GM18519 (cell line): ENCODE measurements around the gene SLC34A2.
"Not testable (repeated sequence)": the region's sequence is repeated elsewhere in the genome, so short reads cannot be mapped to it uniquely, and the experiment has no call there.

Source experiments
- ATAC-seq: cut with Tn5 transposase; IDR thresholded peaks from one replicate; pipeline ENCODE4 v1.9.1; 2021; ENCODE audit warnings: mild to moderate bottlenecking, moderate library complexity; ENCODE audit not compliant: unreplicated experiment, low FRiP score

Gene SLC34A2, protein sequence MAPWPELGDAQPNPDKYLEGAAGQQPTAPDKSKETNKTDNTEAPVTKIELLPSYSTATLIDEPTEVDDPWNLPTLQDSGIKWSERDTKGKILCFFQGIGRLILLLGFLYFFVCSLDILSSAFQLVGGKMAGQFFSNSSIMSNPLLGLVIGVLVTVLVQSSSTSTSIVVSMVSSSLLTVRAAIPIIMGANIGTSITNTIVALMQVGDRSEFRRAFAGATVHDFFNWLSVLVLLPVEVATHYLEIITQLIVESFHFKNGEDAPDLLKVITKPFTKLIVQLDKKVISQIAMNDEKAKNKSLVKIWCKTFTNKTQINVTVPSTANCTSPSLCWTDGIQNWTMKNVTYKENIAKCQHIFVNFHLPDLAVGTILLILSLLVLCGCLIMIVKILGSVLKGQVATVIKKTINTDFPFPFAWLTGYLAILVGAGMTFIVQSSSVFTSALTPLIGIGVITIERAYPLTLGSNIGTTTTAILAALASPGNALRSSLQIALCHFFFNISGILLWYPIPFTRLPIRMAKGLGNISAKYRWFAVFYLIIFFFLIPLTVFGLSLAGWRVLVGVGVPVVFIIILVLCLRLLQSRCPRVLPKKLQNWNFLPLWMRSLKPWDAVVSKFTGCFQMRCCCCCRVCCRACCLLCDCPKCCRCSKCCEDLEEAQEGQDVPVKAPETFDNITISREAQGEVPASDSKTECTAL

DNA sequence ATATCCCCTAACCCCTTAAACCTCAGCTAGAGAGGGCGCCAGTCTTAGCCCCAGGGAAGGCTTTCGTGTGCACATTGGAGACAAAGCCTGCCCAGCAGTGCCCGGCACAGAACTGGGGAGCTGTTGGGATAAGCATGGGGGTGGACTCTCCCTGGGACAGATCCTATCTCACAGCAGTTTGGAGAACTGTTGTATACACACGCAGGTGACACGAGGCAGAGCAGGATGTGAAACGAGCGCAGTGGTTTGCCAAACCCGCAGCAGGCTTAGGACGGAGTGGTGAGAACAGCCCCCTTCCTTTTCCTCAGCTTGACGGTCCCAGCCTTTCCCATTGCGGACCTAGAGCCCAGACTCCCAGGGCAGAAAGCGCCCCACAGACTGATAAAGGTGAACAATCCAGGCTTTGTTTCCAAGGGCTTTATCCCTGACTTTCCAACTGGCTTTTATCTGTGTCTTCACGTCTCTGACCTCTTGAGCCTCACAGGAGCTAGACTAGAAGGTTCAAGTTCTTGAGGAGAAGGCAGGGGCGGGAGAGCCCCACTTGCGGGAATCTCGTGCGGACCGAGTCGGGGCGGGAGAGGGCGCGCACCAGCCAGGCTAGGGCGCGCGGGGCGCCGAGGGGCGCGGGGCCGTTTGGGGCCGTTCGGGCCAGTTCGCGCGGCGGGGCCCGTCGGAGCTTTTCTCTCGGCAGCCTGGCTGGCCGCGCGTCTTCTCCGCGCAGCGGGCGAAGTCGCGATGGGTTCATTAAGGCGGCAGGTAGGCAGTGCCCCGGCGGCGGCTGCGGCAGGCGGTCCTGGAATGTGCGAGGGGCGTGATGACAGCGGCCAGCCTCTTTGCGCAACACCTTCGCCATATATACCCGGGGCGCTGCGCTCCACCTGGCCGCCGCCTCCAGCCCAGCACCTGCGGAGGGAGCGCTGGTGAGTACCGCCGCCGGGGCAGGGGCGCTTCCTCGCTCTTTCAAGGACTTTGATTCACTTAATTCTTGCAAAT, at the start of gene SLC34A2:
TSS of gene SLC34A2 (plus strand) at position 881 of the 993 bp plus-strand sequence. CDS start 6,650 bp downstream, outside the sequence.
- ATAC-seq = no peak

DNA sequence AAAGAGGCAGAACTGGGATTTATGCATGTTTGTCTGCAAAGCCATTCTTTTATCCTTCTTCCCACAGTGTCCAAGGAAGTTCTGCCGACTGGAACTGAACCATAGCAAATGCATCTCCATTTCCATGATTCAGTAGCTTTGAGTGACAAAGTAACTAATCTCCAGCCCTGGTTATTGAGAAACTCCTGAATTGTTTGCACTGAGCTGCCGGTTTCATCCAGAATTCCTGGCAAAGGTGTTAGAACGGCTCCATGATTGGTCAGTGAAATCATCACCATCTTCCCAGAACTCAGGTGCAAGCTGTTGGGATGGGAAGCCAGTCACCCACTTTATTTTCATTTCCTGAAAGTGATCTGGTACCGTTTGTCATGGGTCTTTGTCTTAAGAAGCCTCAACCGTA, 47.0 kb upstream of the SLC34A2 start:
- ATAC-seq = no peak

DNA sequence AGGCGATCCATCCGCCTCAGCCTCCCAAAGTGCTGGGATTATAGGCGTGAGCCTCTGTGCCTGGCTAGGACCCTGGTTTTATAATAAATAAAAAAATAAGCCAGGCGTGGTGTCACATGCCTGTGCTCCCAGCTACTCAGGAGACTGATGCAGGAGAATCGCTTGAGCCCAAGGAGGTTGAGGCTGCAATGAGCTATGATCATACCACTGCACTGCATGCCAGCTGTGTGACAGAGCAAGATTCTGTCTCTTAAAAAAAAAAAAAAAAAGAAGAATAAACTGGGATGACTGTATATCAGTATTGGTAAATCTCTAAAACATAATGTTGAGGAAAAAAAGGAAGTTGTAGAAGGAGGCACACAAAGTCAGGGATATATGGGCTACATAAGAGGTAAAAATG, 45.7 kb upstream of the SLC34A2 start:
- no peak for ATAC-seq

DNA sequence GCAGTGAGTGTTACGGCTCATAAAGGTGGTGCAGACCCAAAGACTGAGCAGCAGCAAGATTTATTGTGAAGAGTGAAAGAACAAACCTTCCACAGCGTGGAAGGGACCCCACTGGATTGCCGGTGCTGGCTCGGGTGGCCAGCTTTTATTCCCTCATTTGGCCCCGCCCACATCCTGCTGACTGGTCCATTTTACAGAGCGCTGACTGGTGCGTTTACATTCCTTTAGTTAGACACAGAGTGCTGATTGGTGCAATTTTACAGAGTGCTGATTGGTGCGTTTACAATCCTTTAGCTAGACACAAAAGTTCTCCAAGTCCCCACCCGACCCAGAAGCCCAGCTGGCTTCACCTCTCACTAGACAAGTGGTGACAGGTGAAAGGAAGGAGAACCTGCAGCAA, 42.0 kb upstream of the SLC34A2 start:
- ATAC-seq = not testable (repeated sequence)

DNA sequence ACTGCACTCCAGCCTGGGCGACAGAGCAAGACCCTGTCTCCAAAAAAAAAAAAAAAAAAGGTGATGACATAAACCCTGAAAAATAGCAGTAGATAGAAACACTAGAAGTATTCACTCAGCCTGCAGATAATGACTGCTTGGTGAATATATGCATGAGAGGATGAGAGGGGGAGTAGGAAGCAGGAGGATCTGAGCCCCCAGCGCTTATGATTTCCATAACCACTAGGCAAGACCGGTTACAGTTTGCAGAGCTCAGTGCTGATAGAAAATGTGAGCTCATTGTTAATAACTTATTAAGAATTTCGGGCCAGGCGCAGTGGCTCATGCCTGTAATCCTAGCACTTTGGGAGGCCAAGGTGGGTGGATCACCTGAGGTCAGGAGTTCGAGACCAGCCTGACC, 40.8 kb upstream of the SLC34A2 start:
- ATAC-seq = no peak

DNA sequence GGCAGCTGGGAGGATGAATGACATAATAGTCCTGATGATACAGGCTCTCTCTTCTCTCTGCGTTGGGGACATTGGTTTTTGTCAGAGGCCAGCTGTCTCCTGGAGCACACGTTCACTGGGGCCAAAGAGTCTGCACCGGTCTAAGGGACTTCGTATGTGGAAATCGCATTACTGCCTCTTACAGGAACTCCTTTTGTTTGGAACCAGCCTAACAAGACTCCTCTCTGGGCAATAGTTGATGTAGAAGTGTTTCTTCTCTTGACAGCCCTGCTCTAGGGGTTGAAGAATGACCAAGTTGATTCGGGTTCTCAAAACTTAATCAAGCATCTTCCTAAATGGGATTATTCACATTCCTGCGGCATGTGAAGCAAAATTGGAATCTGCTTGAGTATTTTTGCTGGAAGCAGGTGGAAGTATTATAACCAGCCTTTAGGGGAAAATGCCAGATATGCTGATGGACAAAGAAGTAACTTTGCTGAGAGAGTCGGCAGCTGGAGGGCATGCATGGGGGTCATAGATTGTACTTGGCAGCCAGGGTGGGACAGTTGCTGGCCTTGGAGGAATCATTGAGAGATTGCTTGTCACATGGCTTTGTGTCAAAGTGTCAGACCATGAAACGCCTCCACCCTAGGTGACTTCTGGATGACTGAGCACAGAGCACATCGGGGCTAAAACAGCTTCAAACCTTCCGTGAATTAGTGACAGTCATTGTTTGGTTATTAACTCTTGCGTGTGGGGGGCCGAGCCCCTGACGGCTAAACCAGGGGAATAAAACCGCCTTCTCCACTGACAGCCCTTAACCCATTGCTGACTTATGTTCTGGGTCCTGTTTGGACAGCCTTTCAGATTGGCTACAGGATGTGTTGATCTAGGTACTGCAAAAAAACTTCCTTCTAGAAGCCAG, 34.4 kb upstream of the SLC34A2 start:
- no peak for ATAC-seq

DNA sequence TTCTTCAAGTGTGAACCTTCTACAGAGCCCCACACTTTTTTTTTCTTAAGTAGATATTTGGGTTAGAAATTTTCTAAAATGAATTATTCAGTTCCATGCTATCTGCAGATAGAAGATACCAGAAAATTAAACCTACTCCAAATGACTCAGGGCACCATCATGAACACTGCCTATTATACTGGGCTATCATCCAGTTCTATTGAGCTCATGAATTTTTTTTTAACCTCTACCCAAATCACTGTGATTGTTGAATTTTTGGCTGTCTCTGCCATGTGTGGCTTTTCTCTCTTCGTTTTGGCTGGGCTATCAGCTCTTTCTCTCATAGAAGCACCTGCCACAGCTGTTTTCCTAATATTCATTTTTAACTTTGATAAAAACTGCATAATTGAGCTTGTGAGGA, 31.0 kb upstream of the SLC34A2 start:
- no peak for ATAC-seq

DNA sequence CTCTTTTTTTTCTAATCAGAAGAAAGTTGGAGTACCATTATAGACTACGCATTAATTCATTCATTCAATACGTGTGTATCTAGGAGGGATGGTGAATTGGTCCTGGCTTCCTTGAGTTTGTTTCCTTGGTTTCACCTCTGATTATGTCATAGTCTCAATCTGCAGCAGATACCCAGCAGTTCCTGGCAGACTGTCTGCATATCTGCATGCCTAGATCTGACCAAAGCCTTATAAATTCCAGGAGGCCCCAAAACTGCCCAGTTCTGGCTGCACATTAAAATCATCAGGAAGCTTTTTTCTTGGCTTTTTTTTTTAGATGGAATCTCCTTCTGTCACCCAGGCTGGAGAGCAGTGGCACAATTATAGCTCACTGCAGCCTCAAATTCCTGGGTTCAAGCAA, 27.2 kb upstream of the SLC34A2 start:
- no peak for ATAC-seq

DNA sequence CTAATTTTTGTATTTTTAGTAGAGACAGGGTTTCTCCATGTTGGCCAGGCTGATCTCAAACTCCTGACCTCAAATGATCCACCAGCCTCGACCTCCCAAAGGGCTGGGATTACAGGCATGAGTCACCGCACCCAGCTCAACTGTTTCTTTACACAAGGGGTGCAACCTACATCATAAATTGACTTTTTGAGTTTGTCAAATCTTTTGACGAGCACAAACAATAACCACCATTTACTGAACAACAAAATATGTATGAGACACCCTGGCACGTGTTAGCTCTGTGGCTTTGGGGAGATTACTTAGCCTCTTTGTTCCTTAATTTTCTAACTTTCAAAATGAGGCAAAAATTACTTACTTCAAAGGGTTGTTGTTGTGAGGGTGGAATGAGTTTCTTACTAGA, 23.5 kb upstream of the SLC34A2 start:
- ATAC-seq = no peak

DNA sequence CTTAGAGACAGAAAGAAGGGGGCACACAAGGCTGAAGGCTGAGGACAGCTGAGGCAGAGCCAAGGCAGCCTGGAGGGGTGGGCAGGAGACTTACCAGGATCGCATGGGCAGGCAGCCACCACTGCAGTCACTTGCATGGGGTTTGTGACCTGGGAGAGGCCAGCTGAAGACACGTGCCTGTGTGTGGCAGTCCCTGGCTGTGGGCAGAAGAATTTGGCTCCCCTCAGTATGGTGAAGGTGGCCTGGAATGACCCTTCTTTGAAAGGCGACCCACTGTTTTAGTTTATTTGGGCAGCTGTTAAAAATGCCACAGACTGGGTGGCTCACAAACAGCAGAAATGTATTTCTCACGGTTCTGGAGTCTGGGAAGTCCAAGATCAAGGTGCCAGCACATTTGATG, 22.1 kb upstream of the SLC34A2 start:
- ATAC-seq = no peak

DNA sequence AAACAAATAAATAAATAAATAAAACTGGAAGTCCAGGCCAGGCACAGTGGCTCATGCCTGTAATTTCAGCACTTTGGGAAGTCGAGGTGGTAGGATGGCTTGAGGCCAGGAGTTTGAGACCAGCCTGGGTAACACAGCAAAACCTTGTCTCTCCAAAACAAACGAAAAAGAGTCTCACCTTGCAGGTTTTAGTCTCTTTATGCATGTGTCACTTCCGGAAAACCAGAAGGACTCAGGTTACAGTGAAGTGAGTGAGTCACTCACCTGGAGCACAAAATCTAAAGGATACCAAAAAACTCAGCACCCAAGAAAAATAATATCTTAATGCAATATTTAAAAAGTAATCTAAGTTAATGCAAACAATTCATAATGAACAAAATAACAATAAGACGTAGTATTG, 20.1 kb upstream of the SLC34A2 start:
- no peak for ATAC-seq

DNA sequence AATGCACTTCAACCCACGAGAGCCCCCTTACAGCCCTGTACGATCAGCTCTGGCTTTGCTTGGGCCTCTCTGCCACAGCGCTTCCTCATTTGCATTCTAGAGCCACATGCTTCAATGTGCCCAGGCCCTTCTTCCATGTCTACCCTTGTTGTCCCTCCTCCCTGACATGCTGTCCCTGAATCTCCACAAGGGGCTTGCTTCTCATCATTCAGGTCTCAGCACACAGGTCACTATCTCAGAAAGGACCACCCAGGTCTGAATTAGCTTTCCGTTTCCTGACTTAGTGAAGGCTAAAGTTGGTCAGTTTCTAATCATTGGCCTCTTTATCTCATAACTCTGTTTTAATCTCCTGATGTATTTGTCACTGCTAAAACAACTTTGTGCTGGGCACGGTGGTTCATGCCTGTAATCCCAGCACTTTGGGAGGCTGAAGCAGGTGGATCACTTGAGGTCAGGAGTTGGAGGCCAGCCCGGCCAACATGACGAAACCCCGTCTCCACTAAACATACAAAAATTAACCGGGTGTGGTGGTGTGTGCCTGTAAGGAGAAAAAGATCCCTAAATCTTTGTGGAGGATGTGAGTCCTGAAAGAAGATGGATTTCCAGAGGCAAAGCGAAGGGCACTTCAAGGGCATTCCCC, 17.9 kb upstream of the SLC34A2 start:
- no peak for ATAC-seq

DNA sequence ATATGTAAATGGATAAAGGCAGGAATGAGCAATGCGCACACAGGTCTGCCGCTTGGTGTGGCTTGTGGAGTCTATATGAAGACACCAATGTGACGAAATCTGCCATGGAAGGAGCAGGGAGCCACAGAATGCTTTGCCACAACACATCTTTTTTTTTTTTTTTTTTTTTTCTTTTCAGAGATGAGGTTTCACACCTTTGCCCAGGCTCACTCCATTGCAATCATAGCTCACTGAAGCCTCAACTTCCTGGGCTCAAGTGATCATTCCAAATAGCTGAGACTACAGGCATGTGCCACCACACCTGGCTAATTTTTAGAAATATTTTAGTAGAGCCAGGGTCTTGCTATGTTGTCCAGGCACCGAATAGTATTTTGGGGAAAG, 17.4 kb upstream of the SLC34A2 start:
- ATAC-seq = no peak

DNA sequence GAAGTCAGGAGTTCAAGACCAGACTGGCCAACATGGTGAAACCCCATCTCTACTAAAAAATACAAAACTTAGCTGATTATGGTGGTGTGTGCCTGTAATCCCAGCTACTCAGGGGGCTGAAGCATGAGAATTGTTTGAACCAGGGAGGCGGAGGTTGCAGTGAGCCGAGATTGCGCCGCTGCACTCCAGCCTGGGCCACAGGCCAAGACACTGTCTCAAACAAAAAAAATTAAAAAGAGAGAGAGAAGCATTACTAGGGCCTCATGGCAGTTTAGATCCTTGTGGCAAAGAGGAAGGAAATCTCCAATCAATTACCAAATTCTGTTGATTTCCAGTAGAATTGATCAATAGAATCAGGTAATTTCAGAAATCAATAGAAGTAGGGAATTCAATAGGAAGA, 16.8 kb upstream of the SLC34A2 start:
- no peak for ATAC-seq

DNA sequence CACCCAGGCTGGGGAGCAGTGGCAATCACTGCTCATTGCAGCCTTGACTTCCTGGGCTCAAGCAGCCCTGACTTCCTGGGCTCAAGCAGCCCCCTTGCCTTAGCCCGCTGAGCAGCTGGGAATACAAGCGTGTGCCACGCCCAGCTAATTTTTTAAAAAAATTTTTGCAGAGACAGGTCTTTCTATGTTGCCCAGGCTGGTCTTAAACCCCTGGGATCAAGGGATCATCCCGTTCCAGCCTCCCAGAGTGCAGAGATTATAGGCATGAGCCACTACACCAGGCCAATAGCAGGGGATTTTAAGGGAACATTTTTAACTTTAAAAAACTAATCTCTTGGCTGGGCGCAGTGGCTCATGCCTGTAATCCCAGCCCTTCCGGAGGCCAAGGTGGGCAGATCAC, 5.3 kb upstream of the SLC34A2 start:
- no peak for ATAC-seq

DNA sequence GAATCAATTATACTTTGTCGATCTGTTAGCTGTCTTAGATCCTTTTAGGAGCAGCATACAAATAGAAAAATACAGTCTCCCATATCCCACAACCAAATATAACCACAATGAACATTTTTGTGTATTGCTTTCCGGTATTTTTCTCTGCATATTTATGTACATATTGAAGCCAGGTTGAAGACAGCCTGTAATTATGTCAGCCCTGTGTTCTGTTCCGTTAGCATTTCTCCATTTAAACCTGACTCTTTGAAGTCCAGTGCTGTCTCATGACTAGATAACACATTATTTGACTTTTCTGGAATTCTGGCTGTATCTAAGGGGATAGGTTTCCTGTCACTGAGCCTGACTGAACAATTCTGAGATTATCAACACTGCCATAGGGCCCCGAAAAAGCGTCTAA, 4.0 kb upstream of the SLC34A2 start:
- no peak for ATAC-seq

DNA sequence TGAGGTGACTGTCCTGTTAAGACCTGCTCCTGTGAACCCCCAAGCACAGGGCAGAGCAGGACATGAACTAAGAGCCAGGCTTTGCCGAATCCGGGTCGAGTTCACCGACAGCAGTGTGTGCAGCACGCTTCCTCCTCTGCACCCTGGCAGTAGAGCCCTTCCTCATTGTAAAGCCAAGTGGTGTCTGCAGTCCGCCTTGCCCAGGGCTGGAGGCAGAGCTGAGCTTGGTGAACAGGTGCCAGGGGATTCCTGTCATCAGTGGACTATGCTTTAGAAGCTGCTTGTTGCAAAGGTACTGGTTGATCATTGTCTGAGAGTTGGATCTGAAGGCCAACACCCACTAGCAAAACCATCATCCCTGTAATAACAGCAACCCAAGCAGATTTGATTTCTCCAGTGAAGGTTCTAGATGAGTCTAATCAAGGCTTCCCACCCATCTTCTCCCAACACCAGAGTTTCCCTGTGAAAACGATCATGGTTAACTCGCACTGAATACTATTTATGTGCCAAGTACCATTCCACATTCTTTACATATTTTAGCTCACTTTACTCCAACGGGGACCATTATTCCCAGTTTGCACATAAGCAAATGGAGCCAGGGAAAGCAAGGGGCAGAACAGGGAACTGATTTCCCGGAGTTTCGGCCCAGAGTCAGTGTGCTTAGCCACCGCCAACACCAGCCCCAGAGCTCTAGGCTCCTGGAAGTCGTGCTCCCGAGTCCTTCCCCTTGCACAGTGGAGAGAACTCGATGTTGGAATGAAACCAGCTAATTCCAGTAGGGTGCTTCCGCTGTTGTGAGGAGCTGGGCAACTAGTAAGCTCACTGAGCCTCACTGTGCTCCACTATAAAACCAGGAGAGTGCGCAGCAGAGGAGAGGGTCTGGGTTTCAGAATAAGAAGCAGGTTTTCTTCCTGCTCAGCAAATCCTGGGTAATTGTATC, 1.4 kb upstream of the SLC34A2 start:
- no peak for ATAC-seq

DNA sequence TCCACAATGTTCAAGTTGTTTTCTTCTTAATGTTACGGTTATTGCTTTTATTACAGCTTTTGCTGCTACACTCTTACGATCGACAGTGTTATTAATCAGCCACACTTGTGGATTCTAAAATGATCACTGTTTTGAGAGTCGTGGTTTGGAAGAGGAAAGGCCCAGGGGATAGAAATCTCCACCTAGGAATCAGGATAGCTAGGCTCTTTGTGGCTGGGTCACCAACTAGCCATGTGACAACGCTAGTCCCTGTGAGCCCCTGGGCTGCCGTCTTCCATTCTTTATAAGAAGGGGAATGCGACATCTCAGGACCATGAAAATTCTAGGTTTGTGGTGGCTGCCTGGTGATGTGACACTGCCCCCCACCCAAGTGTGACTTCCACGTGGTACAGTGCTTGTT, 380 bp downstream of the SLC34A2 start:
- no peak for ATAC-seq
